ENCODE results near the gene SYTL3.
"Not testable (repeated sequence)": the region's sequence is repeated elsewhere in the genome, so short reads cannot be mapped to it uniquely, and the experiment has no call there.

The SYTL3 gene

DNA sequence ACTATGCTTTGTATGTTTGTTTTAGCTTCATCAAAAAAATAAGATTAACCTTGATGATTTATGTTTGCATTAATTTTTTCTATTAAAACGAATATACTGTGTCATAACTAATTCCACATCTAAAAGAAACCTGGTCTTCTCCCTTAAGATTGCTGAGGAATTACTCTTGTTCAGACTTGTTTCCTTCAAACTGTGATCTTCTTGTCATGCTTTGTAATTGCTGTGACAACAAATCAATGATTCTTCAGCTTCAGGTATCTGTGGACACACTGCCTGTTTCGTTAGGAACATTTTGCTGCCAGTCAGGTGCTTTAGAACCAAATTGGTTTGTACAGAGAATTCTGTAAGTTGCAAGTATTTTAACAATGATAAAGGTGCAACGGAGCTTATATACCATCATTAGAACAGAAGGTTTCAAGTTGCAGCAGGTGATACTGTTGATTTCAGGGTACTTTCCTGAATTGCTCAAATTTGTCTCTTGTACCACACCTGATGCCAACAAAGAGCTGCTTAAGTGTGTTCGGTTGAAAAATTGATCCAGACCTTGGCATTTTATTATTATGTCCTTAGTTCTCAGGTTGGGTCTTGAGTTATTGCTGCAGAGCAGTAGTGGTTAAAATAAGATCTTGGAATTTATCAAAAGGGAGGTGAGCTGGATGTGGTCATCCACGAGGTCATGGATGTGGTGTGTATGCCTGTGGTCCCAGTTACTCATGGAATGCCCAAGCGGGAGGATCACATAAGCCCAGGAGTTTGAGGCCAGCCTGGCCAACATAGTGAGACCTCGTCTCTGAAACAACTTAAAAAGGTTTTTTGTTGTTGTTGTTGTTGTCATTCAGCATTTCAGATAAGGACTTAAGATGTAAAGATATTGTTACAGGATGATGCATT lies 19.5 kb downstream of the SYTL3 start:
- no peaks in the 10 kb centered on the region for H3K9me3 ChIP-seq (ENCODE audit: low read length)
- no peaks in the 10 kb centered on the region for H4K20me1 ChIP-seq (ENCODE audit: insufficient read depth, low read length)
- H3K27me3 ChIP-seq (ENCODE audit: insufficient read depth, low read length): peaks cover 5% of the 10 kb centered on the region; the same call in 1 of the 2 replicates
- H3K4me2 ChIP-seq (ENCODE audit: low read length): no peak overlapping the region
- no peak overlapping the region for H3K27ac ChIP-seq (ENCODE audit: low read depth, low read length, poor library complexity, severe bottlenecking)
- no peak for TF ChIP-seq EZH2 (IDR thresholded peaks at IDR 0.05; ENCODE audit: borderline replicate concordance, low read length)
- TF ChIP-seq, protein P1, sequence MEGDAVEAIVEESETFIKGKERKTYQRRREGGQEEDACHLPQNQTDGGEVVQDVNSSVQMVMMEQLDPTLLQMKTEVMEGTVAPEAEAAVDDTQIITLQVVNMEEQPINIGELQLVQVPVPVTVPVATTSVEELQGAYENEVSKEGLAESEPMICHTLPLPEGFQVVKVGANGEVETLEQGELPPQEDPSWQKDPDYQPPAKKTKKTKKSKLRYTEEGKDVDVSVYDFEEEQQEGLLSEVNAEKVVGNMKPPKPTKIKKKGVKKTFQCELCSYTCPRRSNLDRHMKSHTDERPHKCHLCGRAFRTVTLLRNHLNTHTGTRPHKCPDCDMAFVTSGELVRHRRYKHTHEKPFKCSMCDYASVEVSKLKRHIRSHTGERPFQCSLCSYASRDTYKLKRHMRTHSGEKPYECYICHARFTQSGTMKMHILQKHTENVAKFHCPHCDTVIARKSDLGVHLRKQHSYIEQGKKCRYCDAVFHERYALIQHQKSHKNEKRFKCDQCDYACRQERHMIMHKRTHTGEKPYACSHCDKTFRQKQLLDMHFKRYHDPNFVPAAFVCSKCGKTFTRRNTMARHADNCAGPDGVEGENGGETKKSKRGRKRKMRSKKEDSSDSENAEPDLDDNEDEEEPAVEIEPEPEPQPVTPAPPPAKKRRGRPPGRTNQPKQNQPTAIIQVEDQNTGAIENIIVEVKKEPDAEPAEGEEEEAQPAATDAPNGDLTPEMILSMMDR (IDR thresholded peaks at IDR 0.05; ENCODE audit: low read length): no peak
- no peaks in the 10 kb centered on the region for H3K9me2 ChIP-seq (ENCODE audit: low read depth, low read length)
- no peak overlapping the region for H2AFZ ChIP-seq (ENCODE audit: low read length)
- H3K36me3 ChIP-seq (ENCODE audit: insufficient read depth, low read length): no peaks in the 10 kb centered on the region
- H3K79me2 ChIP-seq (ENCODE audit: insufficient read depth, low read length): no peaks in the 10 kb centered on the region
- no peaks in the 10 kb centered on the region for H3F3A ChIP-seq (ENCODE audit: insufficient read depth, low read length)
- H3K9ac ChIP-seq (ENCODE audit: low read length): no peak overlapping the region
- H3K4me1 ChIP-seq (ENCODE audit: insufficient read depth, low read length, severe bottlenecking): no peaks in the 10 kb centered on the region
- H3K4me3 ChIP-seq (ENCODE audit: low read depth, low read length, poor library complexity, severe bottlenecking): no peak overlapping the region

DNA sequence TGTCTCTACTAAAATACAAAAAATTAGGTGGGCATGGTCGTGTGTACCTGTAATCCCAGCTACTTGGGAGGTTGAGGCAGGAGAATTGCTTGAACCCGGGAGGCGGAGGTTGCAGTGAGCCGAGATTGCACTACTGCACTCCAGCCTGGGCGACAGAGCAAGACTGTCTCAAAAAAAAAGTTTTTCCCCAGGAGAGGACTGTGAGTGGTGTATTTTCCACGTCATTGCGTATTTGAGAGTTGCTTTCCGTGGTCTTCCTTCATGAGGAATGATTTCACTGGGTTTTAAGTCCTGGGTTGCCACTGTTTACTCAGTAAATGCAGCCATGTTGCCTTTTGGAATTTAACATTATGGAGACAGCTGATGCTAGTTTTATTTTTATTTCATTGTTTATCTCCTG lies 22.3 kb downstream of the SYTL3 start:
- not testable (repeated sequence) for H3K4me2 ChIP-seq (ENCODE audit: low read length); H3K79me2 ChIP-seq (ENCODE audit: insufficient read depth, low read length); H2AFZ ChIP-seq (ENCODE audit: low read length); H3F3A ChIP-seq (ENCODE audit: insufficient read depth, low read length); H3K9me2 ChIP-seq (ENCODE audit: low read depth, low read length); H3K9ac ChIP-seq (ENCODE audit: low read length); H4K20me1 ChIP-seq (ENCODE audit: insufficient read depth, low read length); H3K9me3 ChIP-seq (ENCODE audit: low read length); H3K4me3 ChIP-seq (ENCODE audit: low read depth, low read length, poor library complexity, severe bottlenecking); H3K4me1 ChIP-seq (ENCODE audit: insufficient read depth, low read length, severe bottlenecking); H3K27ac ChIP-seq (ENCODE audit: low read depth, low read length, poor library complexity, severe bottlenecking); H3K27me3 ChIP-seq (ENCODE audit: insufficient read depth, low read length); H3K36me3 ChIP-seq (ENCODE audit: insufficient read depth, low read length)

DNA sequence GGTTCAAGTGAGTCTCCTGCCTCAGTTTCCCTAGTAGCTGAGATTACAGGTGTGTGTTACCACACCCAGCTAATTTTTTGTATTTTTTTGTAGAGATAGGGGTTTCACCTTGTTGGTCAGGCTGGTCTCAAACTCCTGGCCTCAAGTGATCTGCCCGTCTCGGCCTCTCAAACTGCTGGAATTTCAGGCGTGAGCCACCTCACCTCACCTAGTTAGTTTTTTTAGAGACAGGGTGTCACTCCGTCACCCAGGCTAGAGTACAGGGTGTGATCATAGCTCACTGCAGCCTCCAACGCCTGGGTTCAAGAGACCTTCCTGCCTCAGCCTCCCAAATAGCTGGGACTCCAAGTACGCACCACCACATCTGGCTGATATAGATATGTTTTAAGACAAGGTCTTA lies 22.9 kb downstream of the SYTL3 start:
- Histone ChIP-seq H3K27me3 (ENCODE audit: insufficient read depth, low read length) (no peaks in the 10 kb centered on the region; the same call in 1 of the 2 replicates), H3K9ac (ENCODE audit: low read length) (no peak overlapping the region), H3F3A (ENCODE audit: insufficient read depth, low read length) (no peaks in the 10 kb centered on the region), H3K9me2 (ENCODE audit: low read depth, low read length) (no peaks in the 10 kb centered on the region), H3K4me2 (ENCODE audit: low read length) (no peak overlapping the region), H3K4me3 (ENCODE audit: low read depth, low read length, poor library complexity, severe bottlenecking) (no peak overlapping the region), H2AFZ (ENCODE audit: low read length) (no peak overlapping the region), H3K9me3 (ENCODE audit: low read length) (no peaks in the 10 kb centered on the region), H3K27ac (ENCODE audit: low read depth, low read length, poor library complexity, severe bottlenecking) (no peak overlapping the region), H3K36me3 (ENCODE audit: insufficient read depth, low read length) (no peaks in the 10 kb centered on the region), H3K4me1 (ENCODE audit: insufficient read depth, low read length, severe bottlenecking) (no peaks in the 10 kb centered on the region), H4K20me1 (ENCODE audit: insufficient read depth, low read length) (no peaks in the 10 kb centered on the region), H3K79me2 (ENCODE audit: insufficient read depth, low read length) (no peaks in the 10 kb centered on the region)
- no peak for TF ChIP-seq EZH2 (IDR thresholded peaks at IDR 0.05; ENCODE audit: borderline replicate concordance, low read length)
- TF ChIP-seq, protein P1 (IDR thresholded peaks at IDR 0.05; ENCODE audit: low read length): no peak
